Spleen (tissue), 7 donors: Measurements from ENCODE around the gene THSD4.

ENCODE experiments used
- POLR2A ChIP-seq, 3 donors: fragments of 450-650 bp; IDR thresholded peaks; one replicate each; pipeline ENCODE4 v1.5.1; 2017; ENCODE audit warnings: antibody characterized with exemption in 3 of 3, mild to moderate bottlenecking in 1 of 3
- TF ChIP-seq, protein P1 (sequence below), 11 experiments: fragments of 200-600 bp in 7 of 11; fragments of 450-650 bp in 4 of 11; sonication (generic) in 4 of 11; IDR thresholded peaks in 8 of 11; conservative IDR thresholded peaks in 3 of 11; 1 replicate in 7 of 11; 2 replicates in 4 of 11; pipeline versions ENCODE4 v1.4.0 to v1.8.0; 2016 to 2021; ENCODE audit warnings: antibody characterized with exemption in 11 of 11, inconsistent platforms in 4 of 11, mild to moderate bottlenecking in 1 of 11
- donor health status: DM: no; HTN: no; CAD: no; lungs with moderate emphysema.
- donor health status: DM: no; HTN: no; CAD: no.
- donor health status: DM: no; HTN: no; CAD: no.

DNA sequence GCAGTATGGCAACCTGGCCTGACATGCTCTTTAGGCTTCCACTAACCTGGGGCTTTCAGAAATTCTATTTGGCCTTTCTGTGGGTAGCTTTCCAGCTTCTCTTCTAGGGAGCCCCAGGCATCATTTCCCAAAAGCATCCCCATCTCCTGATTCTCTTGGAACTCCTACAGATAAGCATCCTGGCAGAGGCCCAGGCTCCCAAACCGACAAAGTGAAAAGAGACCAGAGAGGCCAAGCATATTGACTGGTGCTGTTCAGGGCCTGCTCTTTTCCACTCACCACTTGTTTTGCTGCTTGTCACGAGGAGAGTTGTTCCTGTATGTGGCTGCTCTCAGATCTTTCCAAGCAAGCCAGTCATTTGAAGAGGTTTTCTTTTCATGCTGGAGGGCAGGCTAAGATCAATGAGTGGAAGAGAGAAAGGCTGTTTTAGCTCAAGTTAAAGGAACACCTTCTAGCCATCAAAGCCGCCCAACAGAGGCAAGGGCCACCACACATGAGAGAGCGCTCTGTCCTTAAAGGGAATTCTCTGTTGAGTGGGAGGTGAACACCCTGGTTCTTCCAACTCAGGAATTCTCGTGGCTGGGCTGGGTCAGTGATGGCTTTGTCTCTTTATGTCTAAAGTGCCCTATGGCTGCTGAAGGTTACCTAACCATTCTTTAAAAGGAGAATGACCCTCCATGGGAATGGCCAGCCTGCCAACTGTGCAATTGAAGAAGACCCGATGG is 664.0 kb downstream of the THSD4 start:
- TF ChIP-seq POLR2A (IDR thresholded peaks at IDR 0.05): no peak
- TF ChIP-seq, protein P1, sequence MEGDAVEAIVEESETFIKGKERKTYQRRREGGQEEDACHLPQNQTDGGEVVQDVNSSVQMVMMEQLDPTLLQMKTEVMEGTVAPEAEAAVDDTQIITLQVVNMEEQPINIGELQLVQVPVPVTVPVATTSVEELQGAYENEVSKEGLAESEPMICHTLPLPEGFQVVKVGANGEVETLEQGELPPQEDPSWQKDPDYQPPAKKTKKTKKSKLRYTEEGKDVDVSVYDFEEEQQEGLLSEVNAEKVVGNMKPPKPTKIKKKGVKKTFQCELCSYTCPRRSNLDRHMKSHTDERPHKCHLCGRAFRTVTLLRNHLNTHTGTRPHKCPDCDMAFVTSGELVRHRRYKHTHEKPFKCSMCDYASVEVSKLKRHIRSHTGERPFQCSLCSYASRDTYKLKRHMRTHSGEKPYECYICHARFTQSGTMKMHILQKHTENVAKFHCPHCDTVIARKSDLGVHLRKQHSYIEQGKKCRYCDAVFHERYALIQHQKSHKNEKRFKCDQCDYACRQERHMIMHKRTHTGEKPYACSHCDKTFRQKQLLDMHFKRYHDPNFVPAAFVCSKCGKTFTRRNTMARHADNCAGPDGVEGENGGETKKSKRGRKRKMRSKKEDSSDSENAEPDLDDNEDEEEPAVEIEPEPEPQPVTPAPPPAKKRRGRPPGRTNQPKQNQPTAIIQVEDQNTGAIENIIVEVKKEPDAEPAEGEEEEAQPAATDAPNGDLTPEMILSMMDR (IDR thresholded peaks at IDR 0.05 in 8 of 11, conservative IDR thresholded peaks at IDR 0.05 in 3 of 11): no peak
